ENCODE data around the gene RIPOR1.

Gene RIPOR1

DNA sequence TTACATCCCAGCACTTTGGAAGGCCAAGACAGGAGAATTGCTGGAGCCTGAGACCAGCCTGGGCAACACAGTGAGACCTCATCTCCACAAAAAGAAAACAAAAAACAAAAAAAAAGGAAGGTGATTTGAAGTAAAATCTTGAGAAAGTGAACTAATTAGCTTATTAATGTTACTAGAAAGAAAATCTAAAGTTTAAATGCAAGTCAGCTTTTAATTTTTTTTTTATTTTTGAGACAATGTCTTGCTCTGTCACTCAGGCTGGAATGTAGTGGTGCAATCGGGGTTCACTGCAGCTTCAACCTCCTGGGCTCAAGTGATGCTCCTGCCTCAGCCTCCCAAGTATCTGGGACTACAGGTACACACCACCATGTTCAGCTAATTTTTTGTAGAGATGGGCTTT, 30.2 kb downstream of the RIPOR1 start:
- DNase-seq = no peak

GRCh38 chr16:67560827-67561342, 32.3 kb downstream of the RIPOR1 start:
- no peak for DNase-seq

DNA sequence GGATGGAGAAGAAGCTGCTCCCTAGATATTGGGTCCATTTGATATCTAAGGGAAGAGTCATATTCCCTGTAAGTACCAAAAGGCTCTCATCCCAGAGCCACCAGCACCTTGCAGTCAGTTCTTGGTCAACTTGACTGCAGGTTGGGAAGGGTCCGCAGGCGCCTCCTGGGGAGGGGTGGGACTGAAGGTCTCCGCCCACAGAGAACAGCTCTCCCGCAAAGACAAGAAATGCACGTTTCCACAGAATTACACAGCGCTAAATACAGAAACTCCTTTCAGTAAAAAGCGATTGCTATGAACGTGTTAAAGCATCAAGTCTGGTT, 32.8 kb downstream of the RIPOR1 start:
- DNase-seq = no peak

GRCh38 chr16:67561824-67562525, 33.3 kb downstream of the RIPOR1 start:
- DNase-seq = peak; percentile 99

DNA sequence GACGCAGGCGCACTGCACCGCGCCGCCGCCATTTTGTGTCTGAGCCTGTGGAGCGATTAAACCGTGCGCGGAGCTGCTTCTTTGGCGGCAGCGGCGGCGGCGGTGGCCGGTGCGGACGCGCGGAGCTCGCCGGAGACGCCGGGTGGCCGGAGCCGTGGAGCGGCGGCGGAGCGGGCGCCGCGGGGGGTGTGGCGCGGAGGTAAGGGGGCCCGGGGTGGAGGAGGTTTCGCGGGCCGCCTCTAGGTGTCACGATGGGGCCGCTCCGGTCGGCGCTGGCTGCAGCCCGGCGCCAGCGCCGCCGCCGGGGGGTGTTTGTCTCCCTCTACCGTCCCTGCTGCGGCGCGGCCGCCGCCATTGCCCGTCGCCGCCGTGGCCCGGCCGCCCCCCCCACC, 33.9 kb downstream of the RIPOR1 start, which contains the start of gene CTCF:
Gene CTCF, plus strand, starts transcription at position 1 of the 392 bp plus-strand sequence. CDS start 48,307 bp downstream, outside the sequence.
- DNase-seq = peak; percentile 88

DNA sequence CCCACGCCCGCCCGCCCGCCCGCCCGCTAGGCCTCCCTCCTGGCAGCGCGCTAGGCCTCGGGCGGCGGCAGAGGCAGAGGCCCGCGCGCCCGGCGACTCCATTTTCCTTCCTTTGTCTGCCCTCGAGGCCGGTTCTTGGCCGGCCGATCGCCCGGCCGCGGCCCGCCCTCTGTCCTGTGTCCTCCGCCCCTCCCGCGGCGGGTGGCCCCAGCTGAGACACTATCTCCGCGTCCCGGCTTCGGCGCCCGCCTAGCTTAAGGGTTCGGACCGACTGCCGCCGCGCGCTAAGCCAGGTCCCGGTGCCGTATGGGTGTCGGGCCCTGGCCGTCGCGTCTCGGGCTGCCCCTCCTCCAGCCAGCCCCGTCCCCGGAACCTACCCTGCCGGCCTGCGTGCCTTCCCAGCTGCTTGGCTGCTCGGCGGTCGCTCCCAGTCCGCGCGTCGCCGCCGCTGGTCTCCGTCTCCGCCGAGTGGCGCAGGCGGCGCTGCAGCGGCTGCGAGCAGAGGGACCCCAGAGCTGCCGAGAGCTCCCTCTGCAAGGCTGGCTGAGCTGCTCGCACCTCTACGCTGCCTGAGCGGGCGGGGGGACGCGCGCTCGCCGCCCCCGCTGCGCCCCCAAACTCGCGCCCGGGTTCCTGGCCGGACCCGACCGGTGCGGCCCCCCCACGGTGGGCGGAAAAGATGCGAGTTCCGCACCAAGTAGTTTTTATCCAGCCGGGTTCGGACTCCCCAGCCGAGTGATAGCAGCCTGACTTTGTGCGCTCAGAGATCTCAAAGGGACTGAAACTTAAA, 34.5 kb downstream of the RIPOR1 start:
- DNase-seq = peak; percentile 72

GRCh38 chr16:67563708-67564468, 35.3 kb downstream of the RIPOR1 start:
- DNase-seq = no peak

DNA sequence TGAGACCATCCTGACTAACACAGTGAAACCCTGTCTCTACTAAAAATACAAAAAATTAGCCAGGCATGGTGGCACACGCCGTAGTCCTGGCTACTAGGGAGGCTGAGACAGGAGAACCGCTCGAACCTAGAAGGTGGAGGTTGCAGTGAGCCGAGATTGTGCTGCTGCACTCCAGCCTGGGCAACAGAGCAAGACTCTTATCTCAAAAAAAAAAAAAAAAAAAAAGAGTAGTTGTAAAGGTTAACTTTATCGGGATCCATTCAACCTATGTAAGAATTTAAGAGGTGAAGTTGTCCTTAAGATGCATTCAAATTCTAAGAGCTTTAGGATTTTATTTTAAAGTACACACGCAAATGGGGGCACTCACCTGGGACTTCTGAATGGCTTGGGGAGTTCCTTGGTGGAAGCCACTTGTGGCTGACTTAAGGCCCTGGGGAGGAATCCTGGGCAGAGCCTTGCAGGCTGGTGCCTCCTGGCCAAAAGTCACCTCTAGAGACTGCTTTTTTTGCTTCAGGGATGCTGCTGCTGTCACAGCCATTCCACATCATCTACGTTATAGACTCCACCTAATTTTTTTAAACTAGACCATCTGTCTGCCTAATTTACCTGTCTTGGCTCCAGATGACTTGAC, 37.0 kb downstream of the RIPOR1 start:
- DNase-seq = no peak

- no peak for DNase-seq
Observed at GRCh38 chr16:67571464-67571863, 42.8 kb downstream of the RIPOR1 start.

DNA sequence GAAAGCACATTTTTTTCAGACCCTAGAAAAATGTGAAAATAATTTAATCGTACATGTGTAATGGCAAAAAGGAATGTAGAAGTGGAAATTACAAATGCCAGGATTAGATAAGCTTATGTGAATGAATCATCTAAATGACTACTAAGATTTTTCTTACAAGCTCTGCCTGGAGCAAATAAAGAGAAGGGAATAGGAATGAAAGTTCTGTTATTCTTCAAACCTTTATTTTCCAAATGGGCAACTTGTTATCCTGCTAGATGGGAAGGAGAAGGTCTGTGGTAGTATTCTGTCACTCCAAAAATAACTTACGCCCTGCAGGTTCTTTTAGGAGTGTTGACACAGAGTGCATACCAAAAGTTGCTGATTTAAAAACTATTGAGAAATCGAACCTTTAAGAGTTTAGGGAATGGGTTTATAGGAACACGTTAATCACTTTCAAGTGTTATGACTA, 43.4 kb downstream of the RIPOR1 start:
- DNase-seq = no peak

DNA sequence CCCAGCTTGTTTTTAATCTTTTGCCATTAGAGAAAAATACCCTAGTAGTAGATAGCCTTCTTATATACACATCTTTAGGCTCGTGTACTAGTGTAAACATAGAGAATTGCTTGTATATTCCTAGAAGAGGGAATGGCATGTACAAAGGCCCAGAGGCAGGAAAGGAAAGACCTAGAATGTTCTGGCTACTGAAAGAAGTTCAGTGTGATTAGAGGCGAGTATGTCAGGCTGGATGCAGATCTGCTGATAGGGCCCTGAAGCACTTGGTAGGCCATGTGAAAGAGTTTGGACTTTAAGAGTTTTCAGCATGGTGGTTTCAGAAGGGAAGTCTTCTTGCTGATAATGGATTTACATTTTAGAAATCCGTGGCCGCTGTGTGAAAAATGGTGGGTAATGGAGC, 51.1 kb downstream of the RIPOR1 start:
- DNase-seq = no peak

GRCh38 chr16:67580202-67580601, 51.6 kb downstream of the RIPOR1 start:
- DNase-seq = no peak

DNA sequence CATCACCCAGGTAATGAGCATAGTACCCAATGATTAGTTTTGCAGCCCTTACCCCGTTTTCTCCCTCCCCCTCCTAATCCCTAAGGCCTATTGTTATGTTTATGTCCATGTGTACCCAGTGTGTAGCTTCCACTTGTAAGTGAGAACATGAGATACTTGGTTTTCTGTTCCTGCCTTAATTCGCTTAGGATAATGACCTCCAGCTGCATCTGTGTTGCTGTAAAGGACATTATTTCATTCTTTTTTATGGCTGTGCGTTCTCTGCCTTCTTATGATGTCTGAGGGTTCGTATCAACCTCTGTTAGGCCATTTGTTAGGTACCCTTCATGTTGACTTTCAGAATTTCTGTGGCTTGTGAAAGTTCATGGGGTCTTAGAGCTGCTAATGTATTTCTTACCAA, 64.7 kb downstream of the RIPOR1 start:
- no peak for DNase-seq

DNA sequence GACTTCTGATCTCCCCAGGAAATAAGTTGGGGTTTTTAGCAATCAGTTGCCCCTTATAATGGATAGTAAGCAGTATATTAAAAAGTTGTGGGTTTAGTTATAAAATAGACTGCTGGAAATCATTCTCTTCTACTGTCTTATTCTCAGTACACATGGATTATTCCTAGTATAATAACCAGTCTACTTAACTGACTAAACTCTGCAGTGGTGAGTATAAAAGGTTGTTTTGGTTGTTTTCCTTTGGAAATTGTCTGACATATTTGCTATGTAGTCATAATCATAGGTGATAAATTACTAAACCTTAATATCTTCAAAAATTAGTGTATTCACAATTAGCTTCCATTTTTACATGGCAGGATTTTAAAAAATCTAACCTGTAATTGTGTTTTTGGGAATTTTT, 65.1 kb downstream of the RIPOR1 start:
- DNase-seq = no peak

DNA sequence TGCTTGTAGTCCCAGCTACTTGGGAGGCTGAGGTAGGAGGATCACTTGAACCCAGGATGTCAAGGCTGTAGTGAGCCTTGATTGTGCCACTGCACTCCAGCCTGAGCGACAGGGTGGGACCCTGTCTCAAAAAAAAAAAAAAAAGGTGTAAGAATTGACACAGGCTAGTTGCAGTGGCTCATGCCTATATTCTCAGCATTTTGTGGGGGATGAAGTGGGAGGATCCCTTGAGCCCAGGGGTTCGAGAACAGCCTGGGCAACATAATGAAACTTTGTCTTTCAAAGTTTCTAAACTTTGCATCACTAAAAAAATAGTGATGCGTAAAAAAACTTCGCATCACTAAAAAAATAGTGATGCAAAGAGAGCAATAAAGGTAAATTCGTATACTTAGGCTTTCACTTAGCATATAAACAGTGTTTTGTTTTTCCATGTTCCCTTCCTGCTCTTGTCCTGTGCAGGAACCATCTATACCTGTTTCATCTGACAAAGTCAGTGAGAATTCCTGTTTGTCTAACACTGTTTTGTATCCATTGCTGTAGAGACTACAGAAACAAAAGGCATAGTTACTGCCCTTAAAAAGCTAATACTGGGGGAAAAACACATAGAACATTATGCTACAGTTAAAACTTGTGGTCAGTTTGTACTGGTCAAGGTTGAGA, 65.8 kb downstream of the RIPOR1 start:
- DNase-seq = no peak

- DNase-seq = no peak
Observed at GRCh38 chr16:67594956-67595355, 66.3 kb downstream of the RIPOR1 start.

Data from CD4-positive, alpha-beta T cell treated with Interleukin-15 for 1 hour (primary cell).